ENCODE measurements around the gene LAPTM4A.

The LAPTM4A gene

DNA sequence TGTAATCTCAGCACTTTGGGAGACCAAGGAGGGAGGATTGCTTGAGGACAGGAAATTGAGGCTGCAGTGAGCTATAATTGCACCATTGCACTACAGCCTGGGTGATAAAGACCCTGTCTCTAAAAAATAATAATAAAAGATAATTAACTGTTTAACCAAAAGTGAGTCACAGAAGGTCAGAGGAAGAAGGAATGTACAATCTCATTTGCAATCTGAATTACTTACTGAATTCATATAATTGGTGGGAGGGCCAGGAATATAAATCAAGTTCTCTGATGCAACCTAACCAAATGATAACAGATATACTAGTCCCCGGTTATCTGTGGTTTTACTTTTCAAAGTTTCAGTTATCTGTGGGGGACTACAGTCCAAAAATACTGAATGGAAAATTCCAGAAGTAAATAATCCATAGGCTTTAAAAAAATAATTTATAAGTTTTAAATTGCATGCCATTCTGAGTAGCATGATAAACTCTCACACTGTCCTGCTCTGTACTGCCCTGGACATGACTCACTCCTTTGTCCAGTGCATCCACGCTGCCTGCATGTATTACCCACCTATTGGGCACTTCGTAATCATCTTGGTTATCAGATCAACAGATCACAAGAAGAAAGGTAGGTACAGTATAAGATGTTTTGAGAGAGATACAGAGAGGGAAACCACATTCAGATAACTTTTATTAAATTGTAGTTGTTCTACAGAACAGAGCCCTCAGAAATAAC, 26.2 kb downstream of the LAPTM4A start:
- no peak for DNase-seq (ENCODE audit: insufficient read length)
- no peak for FAIRE-seq
- TF ChIP-seq POLR2A (IDR thresholded peaks at IDR 0.05; ENCODE audit: low read depth, low read length) (no peak), TAF1 (IDR thresholded peaks at IDR 0.05; ENCODE audit: borderline replicate concordance, low read depth, low read length) (no peak), POLR2AphosphoS5 (IDR thresholded peaks at IDR 0.05; ENCODE audit: low read depth, low read length) (no peak)

DNA sequence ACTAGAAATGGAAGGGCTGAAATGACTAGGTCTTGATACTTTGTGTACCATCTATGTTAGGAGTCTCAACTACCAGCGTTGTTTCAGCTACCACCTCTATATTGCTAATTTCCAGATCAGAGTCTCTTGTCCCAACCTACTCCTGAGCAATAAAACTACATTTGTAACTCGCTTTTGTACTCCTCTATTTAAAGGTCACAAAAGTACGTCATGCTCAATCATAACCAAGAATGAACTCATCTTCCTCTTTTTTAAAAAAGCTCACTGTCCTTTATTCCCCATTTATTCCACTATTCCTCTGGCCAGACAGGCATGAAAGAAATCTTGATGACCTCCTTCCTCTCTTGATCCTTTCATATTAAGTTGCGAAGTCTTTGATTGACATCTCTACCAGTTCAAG, 27.7 kb downstream of the LAPTM4A start:
- TF ChIP-seq POLR2A (IDR thresholded peaks at IDR 0.05; ENCODE audit: low read depth, low read length) = no peak
- no peak for TF ChIP-seq TAF1 (IDR thresholded peaks at IDR 0.05; ENCODE audit: borderline replicate concordance, low read depth, low read length)
- DNase-seq (ENCODE audit: insufficient read length) = no peak
- no peak for FAIRE-seq

DNA sequence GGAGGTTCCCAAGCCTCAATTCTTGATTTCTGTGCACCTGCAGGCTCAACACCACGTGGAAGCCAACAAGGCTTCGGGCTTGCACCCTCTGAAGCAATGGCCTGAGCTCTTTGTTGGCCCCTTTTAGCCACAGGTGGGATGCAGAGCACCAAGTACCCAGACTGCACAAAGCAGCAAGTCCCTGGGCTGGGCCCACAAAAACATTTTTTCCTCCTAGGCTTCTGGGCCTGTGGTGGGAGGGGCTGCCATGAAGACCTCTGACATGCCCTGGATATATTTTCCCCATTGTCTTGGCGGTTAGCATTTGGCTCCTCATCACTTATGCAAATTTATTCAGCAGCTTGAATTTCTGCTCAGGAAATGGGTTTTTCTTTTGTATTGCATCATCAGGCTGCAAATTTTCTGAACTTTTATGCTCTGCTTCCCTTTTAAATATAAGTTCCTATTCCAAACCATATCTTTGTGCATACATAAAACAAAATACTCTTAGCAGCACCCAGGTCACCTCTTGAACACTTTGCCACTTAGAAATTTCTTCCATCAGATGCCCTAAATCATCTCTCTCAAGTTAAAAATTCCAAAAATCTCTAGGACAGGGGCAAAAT, 29.9 kb downstream of the LAPTM4A start:
- DNase-seq (ENCODE audit: insufficient read length) = no peak
- no peak for FAIRE-seq
- TF ChIP-seq TAF1 (IDR thresholded peaks at IDR 0.05; ENCODE audit: borderline replicate concordance, low read depth, low read length) = no peak
- no peak for TF ChIP-seq POLR2A (IDR thresholded peaks at IDR 0.05; ENCODE audit: low read depth, low read length)
- no peak for TF ChIP-seq POLR2AphosphoS5 (IDR thresholded peaks at IDR 0.05; ENCODE audit: low read depth, low read length)

DNA sequence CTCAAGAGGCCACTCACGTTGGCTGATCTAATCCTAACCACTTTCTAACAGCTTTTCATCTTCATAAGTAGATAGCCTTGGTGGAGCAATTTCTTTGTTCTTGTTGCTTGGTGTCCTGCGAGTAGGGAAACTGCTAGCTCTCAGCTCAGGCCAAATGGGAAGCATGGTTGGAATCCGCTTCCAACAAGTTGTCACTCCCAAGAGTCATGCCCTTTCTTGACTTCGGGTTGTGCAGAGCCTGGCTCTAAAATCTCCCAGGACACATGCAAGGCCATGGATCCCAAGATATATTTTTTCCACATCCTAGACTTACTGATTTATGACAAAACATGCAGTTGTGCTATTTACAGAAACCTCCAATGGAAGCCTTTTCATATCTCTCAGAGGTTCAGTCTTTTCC, 31.7 kb downstream of the LAPTM4A start:
- FAIRE-seq (no peak), DNase-seq (ENCODE audit: insufficient read length) (no peak)
- TF ChIP-seq POLR2AphosphoS5 (IDR thresholded peaks at IDR 0.05; ENCODE audit: low read depth, low read length) = no peak
- no peak for TF ChIP-seq POLR2A (IDR thresholded peaks at IDR 0.05; ENCODE audit: low read depth, low read length)
- TF ChIP-seq TAF1 (IDR thresholded peaks at IDR 0.05; ENCODE audit: borderline replicate concordance, low read depth, low read length) = no peak

DNA sequence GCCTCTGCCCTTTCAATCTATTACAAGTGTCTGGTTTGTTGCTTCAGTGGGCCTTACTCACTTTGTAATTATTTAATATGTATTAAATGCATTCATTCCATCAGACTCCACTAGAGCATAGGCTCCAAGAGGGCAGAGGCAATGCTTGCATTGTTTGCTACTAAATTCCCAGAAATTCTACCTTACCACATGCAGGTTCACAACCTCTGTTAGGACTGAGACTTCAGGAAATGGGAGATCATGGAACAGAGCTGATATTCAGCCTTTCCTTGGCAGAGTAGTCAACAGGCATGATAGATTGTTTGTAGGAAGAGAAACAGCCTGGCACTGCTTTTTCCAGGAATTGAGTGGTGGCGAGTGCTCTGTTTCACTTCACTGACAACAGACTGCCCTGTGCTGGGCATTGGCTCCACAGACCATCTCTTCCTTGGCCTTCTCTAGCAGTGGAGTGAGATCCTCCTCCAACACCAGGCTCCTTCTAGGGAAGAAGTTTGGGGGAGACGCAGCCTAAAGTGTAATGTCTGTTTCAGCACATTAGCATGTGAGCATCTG, 32.8 kb downstream of the LAPTM4A start:
- no peak for FAIRE-seq
- DNase-seq (ENCODE audit: insufficient read length) = no peak

DNA sequence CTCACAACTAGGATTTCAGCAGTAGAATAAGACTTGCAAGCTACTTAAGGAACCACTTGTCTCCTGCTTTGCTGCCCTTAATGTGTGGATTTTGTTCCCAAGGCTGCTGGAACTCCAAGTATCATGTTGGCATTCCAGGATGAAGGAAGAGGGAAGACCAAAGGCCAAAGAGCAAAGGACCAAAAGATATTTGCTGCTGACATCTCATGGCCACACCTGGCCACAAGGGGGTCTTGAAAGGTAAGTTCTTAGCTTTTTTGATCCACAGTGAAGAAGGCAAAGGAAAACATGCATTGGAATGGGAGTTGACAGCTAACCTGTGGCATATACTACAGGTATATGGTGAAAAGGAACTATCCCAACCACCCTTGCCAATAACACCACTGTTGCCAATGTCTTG, 35.1 kb downstream of the LAPTM4A start:
- DNase-seq (ENCODE audit: insufficient read length) = no peak
- TF ChIP-seq TAF1 (IDR thresholded peaks at IDR 0.05; ENCODE audit: borderline replicate concordance, low read depth, low read length) (no peak), POLR2AphosphoS5 (IDR thresholded peaks at IDR 0.05; ENCODE audit: low read depth, low read length) (no peak), POLR2A (IDR thresholded peaks at IDR 0.05; ENCODE audit: low read depth, low read length) (no peak)
- FAIRE-seq = no peak

More for the DNA sequence above, 32.8 kb downstream of the LAPTM4A start:
- TF ChIP-seq TAF1 (IDR thresholded peaks at IDR 0.05; ENCODE audit: borderline replicate concordance, low read depth, low read length) (no peak), POLR2AphosphoS5 (IDR thresholded peaks at IDR 0.05; ENCODE audit: low read depth, low read length) (no peak), POLR2A (IDR thresholded peaks at IDR 0.05; ENCODE audit: low read depth, low read length) (no peak)

DNA sequence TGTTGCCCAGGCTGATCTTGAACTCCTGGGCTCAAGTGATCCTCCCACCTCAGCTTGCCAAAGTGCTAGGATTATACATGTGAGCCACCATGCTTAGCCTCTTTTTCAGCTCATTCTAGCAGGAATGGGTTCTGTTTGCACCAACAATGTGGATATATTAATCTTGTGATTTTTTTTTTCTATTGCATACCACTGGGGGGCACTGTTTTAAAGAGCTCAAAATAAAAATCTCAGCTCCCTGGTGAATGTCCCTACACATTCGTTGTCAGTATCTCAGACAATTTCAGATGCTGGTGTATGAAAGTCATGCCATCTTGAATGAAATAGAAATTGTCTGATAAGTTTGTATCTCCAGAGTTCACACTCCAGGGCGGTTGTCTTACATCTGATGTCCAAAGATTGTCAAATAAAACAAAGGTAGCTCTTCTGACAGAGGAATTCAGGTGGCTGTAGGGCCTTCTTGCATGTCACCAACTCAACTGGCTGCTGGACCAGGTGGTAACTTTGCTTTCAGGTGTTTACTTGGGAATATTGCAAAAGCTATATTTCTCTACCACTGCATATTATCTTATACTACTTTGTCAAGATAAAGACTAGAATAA, 35.8 kb downstream of the LAPTM4A start:
- DNase-seq (ENCODE audit: insufficient read length) (no peak), FAIRE-seq (no peak)
- TF ChIP-seq POLR2A (IDR thresholded peaks at IDR 0.05; ENCODE audit: low read depth, low read length) = no peak
- no peak for TF ChIP-seq POLR2AphosphoS5 (IDR thresholded peaks at IDR 0.05; ENCODE audit: low read depth, low read length)
- TF ChIP-seq TAF1 (IDR thresholded peaks at IDR 0.05; ENCODE audit: borderline replicate concordance, low read depth, low read length) = no peak

DNA sequence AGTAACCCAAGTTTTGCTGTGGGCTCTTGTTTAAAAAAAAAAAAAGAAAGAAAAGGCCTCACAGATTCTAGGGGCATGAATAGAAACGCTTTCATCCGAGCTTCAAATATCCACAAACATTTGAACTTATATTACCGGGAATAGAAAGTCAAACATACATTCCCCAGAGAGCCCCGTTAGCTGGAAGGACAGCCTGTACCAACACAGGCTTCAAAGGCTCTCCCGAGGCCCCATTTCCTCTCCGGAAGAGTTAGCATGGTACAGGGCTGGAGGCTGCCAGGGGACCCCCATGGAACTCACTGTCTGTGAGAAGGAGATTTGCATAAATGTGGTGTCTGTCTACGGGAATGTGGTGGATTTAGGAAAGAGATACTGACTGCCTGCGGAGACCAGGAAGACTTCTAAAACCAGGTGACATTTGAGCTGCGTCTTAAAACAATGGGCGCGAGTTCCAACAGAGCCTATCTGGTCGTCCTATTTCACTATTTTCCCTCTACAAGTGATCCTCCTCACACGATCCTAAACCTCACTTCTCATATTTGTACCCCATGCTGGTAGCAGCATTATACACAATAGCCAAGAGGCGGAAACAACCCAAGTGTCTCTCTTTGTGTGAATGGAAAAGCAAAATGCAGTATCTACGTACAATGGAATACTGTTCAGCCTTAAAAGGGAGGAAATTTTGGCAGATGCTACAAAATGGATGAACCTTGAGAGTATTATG, 38.1 kb downstream of the LAPTM4A start:
- TF ChIP-seq POLR2A (IDR thresholded peaks at IDR 0.05; ENCODE audit: low read depth, low read length) (no peak), TAF1 (IDR thresholded peaks at IDR 0.05; ENCODE audit: borderline replicate concordance, low read depth, low read length) (no peak), POLR2AphosphoS5 (IDR thresholded peaks at IDR 0.05; ENCODE audit: low read depth, low read length) (no peak)
- FAIRE-seq (no peak), DNase-seq (ENCODE audit: insufficient read length) (no peak)

DNA sequence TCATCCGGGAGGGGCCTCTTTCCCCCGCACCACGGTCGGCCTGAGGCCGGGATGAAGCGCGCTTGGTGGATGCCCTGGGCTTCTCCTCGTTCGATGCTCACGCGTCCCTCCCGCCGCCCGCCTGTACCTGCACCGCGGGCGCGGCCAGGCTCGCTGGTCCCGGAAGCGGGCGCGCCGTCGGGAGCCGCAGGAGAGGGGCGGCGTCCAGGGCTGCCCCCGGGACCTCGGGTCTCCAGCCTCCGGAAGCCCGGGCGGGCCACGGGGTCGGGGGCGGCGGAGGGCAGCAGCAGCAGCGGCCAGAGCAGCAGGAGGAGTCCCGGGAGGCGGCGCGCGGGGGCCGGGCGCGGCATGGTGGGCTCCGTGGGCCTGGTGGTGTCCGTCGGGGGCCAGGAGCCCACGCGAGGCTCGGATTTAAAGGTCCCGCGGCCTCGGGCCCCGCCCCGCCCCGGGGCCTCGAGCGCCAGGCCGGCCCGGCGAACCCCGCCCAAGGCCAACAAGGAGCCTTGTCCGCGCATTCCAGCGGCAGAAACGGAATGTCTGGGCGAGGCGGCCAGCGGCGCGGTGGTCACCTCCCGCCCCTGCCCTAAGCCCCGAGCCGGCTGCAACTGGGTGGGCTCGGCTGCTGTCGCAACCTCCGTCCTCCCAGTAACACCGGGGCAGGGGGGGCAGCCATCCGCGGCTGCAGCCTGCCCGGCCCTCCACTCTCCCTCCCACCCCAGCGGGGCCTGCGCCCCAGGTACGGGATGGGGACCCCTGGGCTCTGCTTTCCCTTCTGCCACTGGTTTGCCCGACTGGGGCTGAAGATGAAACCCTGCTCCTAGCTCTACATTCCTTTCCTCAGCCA, 38.9 kb downstream of the LAPTM4A start, which contains the start of gene MATN3:
Gene MATN3, minus strand, starts transcription at position 387 of the 844 bp plus-strand sequence. Its CDS starts 37 bp downstream, at position 350.
- no peak for TF ChIP-seq POLR2AphosphoS5 (IDR thresholded peaks at IDR 0.05; ENCODE audit: low read depth, low read length)
- TF ChIP-seq POLR2A (IDR thresholded peaks at IDR 0.05; ENCODE audit: low read depth, low read length) = no peak
- TF ChIP-seq TAF1 (IDR thresholded peaks at IDR 0.05; ENCODE audit: borderline replicate concordance, low read depth, low read length) = no peak
- DNase-seq (ENCODE audit: insufficient read length) (peak; percentile 25), FAIRE-seq (no peak)

DNA sequence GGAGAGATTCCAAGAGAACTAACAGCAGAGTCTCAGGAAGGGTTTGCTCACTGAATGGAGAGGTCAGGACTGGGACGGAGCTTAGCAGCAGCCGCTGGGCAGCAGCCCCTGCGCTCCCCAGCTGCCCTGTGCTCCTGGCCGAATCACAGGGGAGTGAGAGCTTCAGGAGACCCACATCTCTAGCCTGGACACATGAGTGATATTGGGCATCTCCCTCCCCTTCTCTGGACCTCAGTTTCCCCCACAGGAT, 39.5 kb downstream of the LAPTM4A start:
- TF ChIP-seq POLR2AphosphoS5 (IDR thresholded peaks at IDR 0.05; ENCODE audit: low read depth, low read length) = no peak
- TF ChIP-seq POLR2A (IDR thresholded peaks at IDR 0.05; ENCODE audit: low read depth, low read length) = no peak
- no peak for TF ChIP-seq TAF1 (IDR thresholded peaks at IDR 0.05; ENCODE audit: borderline replicate concordance, low read depth, low read length)
- FAIRE-seq = no peak

More for the DNA sequence above, 39.5 kb downstream of the LAPTM4A start:
- DNase-seq (ENCODE audit: insufficient read length) = no peak
